ENCODE data around the gene RPH3AL. TPM values are rescaled to one million over a fixed set of nuclear protein-coding genes. Genes with fewer than 3 reads are reported as not detected.
"Not testable (repeated sequence)": the region's sequence is repeated elsewhere in the genome, so short reads cannot be mapped to it uniquely, and the experiment has no call there.

The RPH3AL gene
- total RNA-seq, 1 donor from 2014 or later, result 24.3 TPM

DNA sequence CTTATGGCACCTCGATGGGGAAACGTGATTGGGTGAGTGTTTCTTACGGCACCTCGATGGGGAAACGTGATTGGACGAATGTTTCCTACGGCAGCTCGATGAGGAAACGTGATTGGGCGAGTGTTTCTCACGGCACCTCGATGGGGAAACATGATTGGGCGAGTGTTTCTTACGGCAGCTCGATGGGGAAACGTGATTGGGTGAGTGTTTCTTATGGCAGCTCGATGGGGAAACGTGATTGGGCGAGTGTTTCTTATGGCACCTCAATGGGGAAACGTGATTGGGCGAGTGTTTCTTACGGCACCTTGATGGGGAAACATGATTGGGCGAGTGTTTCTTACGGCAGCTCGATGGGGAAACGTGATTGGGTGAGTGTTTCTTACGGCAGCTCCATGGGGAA, 146.1 kb downstream of the RPH3AL start:
- DNase-seq (ENCODE audit: low read depth), result not testable (repeated sequence)

DNA sequence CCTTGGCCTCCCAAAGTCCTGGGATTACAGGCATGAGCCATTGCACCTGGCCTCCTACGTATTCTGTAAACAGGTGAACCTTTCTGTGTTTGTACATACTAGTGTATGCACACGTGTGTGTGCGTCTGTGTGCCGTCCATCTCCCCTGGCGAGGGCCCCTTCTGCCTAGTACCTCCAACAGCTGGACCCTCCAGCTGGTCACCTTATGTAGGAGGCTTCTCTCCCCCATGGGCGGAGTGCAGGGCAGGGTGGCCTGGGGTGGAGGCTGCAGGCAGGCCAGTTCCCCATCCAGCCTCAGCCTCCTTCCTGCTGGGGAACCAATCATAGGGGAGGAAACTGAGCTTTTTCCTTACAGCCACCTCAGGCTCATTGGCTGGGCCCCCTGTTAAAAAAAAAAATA, 146.8 kb downstream of the RPH3AL start:
- DNase-seq (ENCODE audit: low read depth), result no peak

DNA sequence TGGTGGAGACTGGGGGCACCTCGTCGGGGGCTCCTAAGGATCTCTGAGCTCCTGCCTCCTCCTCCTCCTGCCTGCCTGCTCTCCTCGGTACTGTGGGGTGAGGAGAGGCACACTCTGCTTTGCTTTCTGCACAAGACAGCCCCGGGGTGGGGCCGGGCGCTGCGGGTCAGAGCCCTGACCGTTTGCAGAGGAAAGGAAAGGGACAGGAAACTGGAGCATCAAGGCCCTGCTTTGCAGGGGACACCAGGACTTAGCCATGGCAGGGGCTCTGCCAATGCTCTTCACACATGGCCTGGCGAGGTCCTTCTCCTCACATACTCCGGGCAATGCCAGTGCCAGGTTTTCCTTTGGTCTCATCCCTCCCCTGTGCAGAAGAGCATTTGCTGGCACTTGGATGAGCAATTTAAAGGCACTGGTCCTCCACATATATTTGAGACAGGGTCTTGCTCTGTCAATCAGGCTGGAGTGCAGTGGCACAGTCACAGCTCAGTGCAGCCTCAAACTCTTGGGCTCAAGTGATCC, 147.4 kb downstream of the RPH3AL start:
- DNase-seq (ENCODE audit: low read depth), result no peak

DNA sequence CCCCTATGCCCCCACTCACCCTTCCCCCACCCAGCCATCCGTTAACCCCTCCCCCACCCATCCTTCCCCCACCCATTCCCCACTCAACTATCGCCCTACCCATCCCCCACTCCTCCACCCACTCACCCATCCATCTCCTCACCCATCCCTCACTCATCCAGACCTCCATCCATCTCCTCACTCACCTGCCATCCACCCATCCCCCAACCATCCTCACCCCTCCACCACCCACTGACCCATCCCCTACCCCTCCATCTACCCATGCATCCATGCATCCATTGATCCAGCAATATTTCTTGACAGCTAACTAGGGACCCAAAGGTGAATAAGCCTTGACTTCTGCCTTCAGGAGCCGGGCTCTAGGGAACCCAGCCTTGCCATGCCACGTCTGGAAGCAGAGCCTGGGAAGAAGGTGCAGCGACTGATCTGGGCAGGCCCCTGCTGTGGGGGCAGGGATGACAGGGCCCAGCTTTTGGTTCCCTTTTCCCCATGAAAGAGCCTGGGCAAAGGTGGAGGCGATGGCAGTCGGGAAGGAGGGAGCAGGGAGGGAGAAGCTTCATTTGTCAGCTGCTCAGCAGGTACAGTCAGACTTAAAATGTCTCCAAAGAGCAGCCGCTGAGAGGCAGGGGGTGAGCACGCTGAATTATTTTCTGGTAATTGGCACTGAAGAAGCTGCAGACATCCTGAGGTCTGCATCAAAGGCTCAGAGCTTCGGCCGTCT, 148.0 kb downstream of the RPH3AL start:
- DNase-seq (ENCODE audit: low read depth), result no peak

DNA sequence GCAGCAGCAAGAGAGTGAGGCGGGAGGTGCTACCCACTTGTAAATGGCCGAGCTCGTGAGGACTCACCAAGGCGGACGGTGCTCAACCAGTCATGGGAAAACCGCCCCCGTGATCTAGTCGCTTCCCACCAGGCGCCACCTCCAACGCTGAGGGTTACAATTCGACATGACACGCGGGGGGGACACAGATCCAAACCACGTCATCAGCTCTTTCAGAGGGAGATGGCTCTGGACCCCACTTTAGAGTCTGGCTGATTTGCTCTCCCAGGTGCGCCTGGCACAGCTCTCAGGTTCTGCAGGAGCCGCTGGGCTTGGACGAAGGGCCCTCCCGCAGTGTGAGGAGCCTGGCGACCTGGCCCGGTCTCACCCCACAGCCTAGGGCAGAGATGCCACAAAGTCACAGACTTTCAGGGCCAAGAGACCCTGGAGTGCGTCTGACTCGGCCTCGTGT, 150.1 kb downstream of the RPH3AL start:
- DNase-seq (ENCODE audit: low read depth), result no peak

DNA sequence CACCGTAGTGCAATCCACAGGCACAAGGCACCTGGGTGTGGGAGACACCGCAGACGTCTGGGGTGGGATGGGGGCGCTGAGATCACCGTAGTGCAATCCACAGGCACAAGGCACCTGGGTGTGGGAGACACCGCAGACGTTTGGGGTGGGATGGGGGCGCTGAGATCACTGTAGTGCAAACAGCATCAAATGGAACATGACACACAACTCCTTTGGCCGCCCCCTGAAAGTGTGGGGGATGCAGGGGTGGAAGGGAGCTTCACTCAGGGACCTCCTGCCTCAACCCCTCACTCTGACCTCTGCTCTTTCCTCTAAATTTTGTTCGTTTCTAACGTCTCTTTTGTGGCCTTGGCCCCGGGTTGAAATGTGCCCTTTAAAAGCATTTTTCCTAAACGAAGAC, 150.9 kb downstream of the RPH3AL start:
- DNase-seq (ENCODE audit: low read depth), result not testable (repeated sequence)

DNA sequence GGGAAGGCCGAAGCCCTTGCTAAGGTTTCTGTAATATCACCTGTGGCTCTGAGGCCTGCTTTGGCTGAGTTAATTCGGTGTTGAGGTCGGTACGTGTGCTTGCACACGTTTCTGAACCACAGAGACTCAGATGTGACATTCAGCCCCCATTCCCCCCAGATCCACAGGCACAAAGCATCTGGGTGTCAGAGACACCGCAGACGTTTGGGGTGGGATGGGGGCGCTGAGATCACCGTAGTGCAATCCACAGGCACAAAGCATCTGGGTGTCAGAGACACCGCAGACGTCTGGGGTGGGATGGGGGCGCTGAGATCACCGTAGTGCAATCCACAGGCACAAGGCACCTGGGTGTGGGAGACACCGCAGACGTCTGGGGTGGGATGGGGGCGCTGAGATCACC, 151.3 kb downstream of the RPH3AL start:
- DNase-seq (ENCODE audit: low read depth), result not testable (repeated sequence)

DNA sequence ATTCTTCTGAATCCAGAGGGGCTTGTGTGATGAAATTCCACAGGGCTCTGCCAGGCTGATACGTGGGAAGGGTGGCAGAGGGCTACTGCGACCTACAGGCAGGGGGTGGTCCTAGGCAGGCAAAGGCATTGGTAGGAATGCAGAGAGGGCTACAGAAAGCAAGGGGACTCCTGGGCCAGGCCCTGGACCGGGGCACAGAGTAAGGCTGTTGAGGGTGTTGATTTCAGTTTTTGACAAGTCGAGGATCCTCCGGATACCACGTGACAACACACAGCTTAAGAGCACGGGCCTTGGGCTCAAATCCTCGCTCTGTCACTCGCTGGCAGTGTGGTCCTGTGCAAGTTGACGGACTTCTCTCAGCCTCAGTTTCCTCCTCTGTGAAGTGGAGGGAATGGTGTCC, 152.0 kb downstream of the RPH3AL start:
- no peak for DNase-seq (ENCODE audit: low read depth)

DNA sequence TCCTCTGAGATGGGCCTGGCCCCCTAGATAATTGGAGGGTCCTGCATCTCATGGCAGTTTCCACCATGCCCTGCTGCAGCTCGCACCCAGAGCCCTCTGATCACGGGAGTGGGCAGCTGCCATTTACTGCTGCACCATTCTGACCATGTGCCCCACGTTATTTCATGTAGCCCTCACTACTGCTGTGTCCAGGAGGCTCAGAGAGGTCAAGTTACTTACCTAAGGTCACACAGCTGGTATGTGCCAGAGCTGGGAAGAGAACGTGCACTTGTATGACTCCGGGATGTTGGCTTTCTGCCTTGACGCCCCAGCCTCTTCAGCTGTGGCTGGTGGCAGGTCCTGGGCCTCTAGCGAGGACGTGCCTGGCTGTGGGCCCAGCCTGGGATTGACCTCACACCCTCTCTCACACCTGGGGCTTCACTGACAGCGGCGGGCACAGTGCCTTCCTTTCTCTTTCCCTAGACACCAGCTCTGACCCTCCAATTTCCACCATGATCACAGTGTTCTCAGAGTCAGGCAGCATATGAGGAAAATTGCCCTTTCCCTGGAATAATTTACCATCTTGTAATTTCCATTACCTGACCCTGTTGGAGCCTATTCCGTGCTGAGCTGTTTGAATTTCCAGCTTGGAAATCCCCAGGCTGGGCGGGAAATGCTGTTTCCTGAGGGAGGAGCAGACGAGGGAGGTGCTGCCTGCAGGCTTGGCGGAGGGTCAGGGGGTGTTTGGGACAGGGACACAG, 152.6 kb downstream of the RPH3AL start:
- DNase-seq (ENCODE audit: low read depth), result peak; percentile 16

DNA sequence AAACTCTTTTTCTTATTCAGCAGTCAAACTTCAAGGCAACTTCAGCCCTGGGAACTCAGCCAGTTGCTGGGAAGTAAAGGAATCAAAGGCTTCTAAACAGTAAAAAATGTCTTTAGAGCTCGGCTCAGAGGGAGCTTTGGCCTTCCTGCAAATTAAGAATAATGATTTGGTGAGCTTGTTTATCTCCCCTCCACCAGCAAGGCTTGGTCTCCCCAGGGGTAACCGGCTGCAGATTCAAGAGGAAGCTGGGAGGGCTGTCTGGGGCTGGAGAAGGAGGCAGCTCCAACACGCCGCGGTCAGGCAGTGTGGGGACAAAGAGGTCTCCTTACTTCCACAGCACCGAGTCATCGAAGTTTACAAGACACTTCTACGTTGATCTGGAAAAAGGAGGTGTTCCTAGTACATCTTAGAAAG, 153.4 kb downstream of the RPH3AL start:
- DNase-seq (ENCODE audit: low read depth), result peak; percentile 18

DNA sequence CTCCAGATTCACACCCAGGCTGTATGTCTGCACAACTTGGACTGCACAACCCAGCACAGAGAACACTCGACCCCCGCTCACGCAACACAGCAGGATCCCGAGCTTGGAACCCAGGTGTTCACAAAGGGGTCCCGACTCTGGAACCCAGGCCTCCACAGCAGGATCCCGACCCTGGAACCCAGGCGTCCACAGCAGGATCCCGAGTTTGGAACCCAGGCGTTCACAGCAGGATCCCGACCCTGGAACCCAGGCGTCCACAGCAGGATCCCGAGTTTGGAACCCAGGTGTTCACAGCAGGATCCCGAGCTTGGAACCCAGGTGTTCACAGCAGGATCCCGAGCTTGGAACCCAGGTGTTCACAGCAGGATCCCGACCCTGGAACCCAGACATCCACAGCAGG, 154.4 kb downstream of the RPH3AL start:
- DNase-seq (ENCODE audit: low read depth), result not testable (repeated sequence)

DNA sequence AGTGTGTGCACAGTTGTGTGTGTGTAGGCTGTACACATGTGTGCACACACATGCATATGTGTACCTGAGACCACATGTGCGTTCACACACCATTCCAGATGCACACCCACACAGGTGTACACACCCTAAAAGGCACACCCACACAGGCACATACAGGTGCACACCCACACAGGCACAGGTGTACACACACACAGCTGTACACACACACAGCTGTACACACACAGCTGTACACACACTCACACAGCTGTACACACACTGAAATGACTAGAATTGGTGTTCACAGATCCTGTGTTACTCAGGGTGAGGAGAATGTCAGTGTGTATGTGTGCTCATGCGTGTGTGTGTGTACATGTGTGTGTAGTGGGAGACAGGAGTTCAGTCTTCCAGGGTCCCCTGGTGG, 155.3 kb downstream of the RPH3AL start:
- no peak for DNase-seq (ENCODE audit: low read depth)

DNA sequence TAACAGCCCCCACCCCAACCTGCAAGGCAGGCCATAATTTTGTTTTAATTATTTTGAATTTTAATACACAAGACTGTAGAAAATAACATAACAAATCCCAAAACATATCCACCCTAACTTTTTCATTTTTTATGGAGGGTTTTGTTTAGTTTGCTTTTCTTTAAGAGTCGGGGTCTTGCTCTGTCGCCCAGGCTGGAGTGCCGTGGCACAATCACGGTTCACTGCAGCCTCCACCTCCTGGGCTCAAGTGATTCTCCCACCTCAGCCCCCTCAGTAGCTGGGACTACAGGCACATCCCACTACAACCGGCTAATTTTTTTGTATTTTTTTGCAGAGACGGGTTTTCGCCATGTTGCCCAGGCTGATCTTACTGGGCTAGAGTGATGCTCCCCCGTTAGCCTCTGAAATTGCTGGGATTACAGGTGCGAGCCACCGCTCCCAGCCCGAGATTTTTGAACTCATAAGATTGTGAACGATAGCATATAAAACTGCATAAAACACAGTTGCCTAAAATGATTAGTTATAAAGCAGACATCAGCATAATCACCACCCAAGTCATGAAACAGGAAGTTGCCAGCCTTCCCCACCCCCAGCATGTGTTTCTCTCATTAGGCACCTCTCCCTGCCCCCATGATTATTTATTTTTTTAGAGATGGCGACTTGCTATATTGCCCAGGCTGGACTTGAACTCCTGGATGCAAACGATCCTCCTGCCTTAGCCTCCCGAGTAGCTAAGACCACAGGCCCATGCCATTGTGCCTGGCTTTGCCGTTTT, 157.6 kb downstream of the RPH3AL start:
- no peak for DNase-seq (ENCODE audit: low read depth)

DNA sequence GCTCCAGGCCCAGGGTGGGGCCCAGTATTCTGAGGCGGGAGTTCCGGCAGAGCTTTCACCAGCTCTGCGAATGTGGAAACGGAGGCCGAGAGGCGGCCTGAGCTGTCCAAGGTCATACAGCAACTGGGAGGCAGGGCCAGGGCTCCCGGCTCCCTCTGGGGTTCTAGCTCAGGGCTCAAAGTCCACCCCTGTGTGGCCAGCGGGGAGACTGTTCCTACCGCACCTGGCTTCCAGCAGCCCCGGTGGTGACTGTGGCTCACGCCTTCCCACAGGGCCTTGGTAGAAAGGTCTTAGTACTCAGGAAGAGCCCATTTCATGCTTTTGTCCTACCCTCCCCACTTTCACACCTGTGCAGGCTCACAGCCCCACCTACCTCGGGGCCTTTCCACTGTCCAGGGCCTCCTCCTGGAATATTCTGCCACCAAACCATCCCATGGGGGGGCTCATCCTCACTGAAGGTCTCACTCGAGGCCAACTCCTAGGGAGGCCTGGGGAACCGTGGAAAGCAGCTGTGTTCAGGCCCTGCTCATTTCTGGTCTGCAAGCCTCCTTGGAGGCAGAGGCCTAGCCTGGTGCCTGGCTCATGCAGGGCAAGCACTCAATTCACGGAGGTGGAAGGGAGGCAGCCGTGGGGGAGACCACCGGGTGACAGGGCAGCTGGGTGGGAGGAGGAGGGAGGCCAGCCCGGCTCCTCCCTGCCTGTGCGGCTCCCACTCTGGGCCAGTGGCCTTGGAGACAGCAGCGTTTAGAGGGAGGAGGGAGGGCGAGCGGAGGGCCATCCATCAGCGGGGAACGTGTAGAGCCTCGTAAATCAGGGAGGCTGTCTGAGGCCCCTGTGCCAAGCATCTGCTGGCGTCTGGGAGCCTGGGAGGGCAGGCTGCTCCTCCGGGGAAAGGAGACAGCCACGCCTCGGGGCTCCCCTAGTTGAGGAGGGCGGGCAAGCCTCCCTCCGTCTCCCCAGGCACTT, 158.5 kb downstream of the RPH3AL start:
- no peak for DNase-seq (ENCODE audit: low read depth)

DNA sequence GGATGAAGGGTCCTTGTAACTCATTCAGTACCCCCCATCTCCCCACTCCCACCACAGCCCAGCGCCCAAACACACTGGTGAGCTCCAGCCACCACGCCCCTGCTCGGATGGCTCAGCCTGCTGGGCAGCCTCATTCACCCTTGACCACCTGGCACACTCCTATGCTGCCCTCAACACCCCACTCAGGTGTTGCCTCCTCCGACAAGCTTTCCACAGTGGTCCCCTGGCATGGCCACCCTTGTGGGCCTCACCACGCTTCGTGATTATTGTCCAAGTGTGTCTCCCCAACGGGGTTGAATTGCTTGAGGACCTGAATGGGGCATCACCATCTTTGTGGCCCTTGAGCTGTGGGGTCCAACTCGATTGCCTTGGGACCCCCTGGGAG, 159.2 kb downstream of the RPH3AL start:
- DNase-seq (ENCODE audit: low read depth), result no peak

DNA sequence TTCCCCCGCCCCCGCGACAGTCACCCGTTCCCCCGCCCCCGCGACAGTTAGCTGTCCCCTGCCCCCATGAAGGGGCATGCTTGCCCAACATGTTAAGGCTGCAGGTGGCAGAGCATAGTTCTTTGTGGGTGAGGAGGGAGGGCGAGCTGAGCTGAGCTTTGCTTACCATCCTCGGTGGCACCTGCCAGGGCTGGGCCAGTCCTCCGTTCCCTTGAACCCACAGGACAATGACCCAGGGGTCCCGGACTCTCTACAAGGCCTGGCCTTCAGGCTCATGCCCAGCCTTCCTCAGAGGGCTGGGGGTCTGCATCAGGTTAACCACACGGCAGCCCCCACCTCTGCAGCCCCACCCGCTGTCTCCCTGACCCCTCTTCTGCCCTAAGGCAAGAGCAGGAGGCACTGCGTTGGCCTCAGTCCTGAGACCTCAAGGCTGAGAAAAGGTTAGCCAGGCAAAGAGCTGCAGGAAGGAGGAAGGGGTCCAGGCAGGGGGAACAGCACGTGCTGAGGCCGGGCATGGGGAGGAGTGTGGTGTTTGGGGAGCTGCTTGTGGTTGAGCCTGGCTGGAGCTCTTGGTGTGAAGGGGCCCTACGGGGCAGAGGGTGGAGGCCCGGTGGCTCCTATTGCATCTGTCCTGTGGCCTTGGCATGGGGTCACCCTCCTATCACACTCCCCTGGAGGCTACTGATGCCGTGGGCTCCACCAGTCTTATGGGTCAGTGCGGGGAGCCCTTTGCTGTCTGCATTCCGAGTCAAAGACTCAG, 159.8 kb downstream of the RPH3AL start:
- DNase-seq (ENCODE audit: low read depth), result no peak

DNA sequence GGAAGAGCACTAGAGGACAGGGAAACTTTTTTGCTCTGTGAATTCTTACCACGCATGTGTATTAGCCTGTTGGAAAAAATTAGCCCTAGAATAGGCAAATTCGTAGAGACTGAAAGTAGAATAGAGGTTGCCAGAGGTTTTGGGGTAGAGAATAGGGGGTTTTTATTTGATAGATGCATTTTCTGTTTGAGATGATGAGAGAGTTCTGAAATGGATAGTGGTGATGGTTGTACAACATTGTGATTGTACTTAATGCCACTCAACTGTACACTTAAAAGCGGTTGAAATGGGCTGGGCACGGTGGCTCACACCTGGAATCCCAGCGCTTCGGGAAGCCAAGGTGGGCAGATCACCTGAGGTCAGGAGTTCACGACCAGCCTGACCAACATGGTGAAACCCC, 163.2 kb downstream of the RPH3AL start:
- DNase-seq (ENCODE audit: low read depth), result no peak

DNA sequence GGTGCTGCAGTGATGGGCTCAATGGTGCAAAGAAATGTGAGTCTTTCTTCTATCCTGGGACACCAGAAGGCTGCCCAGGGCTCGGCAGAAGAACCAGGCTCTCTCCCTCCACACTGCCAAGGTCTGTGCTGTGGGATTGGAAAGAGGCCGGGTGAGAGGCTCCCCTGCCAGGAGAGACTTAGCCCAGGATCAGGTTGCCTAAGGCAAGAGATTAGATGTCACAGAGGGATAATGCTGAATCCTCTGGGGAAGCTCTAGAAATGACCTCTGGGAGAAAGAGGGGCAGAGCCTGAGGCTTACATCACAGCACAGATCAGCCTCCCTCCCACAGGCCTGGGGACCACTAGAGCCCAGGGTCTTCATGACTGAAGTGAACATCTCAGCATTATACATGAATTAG, 165.5 kb downstream of the RPH3AL start:
- DNase-seq (ENCODE audit: low read depth), result no peak

DNA sequence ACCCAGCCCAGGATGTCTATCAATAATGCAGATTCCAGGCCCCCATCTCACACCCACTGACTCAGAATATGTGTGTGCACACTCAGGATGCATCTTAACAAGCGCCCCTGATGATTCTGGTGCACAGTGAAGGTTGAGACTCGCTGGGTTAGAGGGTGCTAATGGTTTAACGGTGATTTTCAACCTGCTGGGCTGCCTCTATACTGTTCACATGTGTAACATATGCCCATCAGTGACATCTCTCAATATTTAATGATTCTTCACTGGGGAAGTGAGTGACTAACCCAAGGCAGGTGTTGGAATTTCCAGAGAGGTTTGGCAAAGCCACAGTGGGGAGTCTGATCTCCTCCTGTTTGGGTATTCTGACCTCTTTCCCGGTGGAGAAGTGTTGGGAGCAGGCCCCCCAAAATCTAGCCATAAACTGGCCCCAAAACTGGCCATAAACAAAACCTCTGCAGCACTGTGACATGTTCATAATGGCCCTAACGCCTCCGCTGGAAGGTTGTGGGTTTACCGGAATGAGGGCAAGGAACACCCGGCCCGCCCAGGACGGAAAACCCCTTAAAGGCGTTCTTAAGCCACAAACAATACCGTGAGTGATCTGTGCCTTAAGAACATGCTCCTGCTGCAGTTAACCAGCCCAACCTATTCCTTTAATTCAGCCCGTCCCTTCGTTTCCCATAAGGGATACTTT, 167.0 kb downstream of the RPH3AL start:
- DNase-seq (ENCODE audit: low read depth), result no peak
